C4-2B (cell line): ENCODE measurements around the gene HIF3A.

Experiments used
- H3K27ac ChIP-seq: fragments of 450-650 bp; 2 replicates; pipeline ENCODE4 v1.5.1; 2017
- ZFX ChIP-seq: fragments of 450-650 bp; IDR thresholded peaks from 2 replicates; pipeline ENCODE4 v1.6.1; 2017
- TF ChIP-seq, protein P1 (sequence below): fragments of 450-650 bp; conservative IDR thresholded peaks from 2 replicates; pipeline ENCODE4 v1.5.1; 2017; ENCODE audit warnings: mild to moderate bottlenecking

The HIF3A gene

DNA sequence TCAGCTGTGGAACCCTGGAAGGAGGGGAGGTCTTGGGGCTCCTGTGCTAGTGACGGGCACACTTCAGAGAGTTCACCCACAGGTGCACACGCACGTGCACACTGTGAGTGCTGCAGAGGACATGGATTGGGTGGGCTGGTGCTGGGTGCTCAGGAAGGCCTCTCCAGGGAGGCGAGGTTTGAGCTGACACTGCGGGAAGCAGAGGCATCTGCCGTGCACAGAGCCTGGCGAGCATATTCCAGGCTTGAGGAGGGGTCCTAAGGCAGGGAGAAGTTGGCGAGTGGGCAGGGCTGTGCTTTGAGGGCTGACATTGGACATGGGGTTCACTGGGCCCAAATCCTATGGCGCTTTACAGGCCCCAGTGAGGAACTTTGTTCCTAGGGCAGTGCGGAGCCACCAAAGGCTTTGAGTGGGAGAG is 90.9 kb downstream of the HIF3A start:
- H3K27ac ChIP-seq = no peak overlapping the region
- TF ChIP-seq, protein P1, sequence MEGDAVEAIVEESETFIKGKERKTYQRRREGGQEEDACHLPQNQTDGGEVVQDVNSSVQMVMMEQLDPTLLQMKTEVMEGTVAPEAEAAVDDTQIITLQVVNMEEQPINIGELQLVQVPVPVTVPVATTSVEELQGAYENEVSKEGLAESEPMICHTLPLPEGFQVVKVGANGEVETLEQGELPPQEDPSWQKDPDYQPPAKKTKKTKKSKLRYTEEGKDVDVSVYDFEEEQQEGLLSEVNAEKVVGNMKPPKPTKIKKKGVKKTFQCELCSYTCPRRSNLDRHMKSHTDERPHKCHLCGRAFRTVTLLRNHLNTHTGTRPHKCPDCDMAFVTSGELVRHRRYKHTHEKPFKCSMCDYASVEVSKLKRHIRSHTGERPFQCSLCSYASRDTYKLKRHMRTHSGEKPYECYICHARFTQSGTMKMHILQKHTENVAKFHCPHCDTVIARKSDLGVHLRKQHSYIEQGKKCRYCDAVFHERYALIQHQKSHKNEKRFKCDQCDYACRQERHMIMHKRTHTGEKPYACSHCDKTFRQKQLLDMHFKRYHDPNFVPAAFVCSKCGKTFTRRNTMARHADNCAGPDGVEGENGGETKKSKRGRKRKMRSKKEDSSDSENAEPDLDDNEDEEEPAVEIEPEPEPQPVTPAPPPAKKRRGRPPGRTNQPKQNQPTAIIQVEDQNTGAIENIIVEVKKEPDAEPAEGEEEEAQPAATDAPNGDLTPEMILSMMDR = no peak
- TF ChIP-seq ZFX = no peak

DNA sequence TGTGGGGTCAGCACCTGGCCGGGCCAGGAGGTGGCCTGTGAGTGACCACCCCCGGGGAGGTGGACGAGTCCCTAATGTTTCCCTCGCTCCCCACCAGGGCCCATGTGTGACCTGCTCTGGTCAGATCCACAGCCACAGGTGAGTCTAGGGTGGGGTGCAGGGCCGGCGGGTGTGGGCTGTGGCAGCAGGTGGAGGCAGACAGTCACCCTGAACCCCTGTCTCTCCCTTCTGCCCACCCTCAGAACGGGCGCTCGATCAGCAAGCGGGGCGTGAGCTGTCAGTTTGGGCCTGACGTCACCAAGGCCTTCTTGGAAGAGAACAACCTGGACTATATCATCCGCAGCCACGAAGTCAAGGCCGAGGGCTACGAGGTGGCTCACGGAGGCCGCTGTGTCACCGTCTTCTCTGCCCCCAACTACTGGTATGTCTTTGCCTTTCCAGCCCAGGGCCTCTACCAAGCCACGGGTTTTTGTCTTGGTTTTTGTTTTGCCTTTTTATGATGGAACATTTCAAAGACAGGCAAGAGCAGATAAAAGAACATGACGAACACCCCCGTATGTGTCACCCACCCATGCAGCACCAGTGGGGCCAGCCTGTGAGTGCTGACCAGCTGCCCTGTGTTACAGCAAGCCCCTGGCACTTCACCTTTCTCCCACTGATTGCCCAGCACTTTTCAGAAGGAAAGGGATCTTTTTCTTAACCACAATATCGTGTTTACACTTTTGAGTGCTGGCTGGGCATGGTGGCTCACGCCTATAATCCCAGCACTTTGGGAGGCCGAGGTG is 91.7 kb downstream of the HIF3A start:
- no peak overlapping the region for H3K27ac ChIP-seq
- no peak for TF ChIP-seq ZFX
- TF ChIP-seq, protein P1 = no peak

DNA sequence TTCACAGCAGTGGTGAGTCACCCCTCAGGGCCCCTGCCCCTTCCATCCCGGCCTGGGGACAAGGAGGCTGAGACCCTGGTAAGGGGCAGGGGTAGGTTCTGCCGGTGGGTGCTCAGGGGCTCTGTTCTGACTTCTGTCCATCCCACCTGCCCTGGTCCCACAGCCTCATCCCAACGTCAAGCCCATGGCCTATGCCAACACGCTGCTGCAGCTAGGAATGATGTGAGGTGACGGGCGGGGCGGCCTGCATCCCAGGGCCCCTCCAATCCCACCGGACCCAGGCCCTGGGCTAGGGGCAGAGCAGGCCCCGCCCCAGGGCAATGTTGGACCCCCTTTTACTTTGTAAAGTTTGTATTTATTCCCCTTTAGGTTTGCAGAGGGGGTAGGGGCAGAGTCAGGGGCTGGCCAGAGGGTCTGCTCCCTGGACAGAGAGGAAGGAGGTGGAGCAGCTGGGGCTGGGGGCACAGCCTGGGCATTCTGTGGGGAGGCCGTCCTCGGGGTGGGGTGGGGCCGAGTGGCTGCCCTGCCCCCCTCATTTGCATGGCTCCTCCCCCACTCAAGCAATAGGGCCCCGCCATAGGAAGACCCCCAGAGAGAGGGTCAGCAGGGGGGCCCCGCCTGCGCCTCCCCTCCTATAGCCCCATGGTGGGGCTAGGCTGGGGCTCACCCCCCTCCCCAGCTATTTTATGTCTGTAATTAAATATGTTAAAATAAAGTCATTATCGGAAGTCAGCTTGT is 93.4 kb downstream of the HIF3A start:
- no peak overlapping the region for H3K27ac ChIP-seq
- TF ChIP-seq, protein P1 = no peak
- TF ChIP-seq ZFX = no peak

DNA sequence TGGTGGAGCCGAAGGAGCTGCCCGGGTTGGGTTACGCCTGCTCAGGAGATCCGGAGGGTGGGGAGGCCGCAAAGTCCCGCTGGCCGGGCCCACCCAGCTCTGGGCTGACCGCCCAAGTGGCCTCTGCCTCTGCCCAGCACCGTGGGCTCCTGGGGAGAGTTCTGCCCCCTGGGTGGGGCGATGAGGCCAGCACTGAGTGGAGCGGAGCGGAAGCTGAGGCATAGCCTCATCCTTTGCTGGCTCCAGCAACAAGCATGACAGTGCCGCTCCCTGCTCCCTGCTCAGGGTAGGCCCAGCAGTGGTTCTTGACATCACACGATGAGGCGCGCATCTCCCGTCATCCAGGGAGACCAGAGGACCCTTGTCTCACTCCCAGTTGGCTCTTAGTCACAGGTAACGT is 94.0 kb downstream of the HIF3A start:
- no peak for TF ChIP-seq ZFX
- TF ChIP-seq, protein P1 = no peak
- no peak overlapping the region for H3K27ac ChIP-seq

DNA sequence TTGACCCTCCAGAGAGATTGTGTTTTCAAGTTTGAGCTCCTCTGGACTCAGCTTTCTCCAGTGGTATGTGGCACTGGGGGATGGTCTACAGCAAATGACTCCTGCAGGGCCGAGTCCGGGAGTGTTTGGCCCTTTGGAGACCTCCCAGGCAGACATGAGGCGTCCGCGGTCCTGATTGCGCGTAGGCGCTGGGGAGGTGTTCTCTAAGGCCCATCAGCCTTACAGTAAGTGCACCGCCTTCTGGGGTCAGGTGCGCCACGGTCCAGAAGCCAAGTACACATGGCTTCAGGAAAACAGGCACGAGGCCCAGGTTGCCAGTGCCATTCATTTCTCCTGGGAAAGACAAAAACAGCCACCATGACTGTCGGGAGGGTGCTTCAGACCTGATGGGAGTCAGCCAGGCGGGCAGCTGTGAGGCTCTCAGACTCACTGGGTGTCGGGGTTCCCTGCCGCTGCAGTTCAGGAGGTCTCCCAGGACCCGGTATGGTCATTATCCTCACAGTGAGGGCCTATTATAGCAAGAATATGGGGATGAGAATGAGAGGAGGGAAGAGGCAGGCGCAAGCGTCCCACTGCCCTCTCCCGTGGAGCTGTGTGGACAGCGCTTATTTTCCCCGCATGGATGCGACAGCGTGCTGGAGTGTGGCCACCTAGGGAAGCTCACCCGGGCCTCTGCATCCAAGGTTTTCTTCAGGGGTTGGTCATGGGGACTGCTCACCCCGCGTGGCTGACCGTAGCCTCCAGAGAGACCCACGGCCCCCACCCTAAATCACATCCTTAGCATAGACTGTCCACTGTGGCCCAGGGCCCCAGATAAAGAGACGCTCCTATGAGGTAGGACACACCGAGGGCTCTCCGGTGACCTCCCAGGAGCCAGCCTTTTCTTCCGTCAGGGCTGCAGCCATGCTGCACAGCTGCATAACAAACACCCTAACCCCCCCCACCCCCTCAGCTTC is 94.7 kb downstream of the HIF3A start:
- no peak overlapping the region for H3K27ac ChIP-seq
- TF ChIP-seq, protein P1 = no peak
- TF ChIP-seq ZFX = no peak

DNA sequence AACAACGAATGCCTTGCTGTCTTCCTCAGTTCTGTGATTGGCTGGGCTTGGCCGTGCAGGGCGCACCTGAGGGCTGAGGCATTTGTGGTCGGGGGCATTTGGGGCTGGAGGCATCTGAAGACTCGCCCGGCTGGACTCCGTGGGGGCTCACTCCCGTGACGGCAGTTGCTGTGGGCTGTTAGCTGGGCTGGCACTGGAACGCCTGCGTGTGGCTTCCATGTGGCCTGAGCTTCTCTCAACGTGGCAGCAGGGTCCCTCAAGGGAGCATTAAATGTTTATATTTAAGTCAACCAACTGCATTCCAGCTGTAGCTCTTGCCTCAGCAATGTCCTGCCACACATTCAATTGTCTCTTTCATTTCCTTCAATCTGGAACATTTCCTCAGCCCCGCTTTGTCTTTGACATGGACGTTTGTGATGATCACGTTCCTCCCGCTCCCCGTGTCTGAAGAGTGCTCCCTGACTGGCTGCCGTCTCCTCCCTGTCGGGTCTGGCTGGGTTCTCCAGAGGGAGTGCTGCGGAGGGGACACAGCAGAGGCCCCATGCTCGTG is 95.5 kb downstream of the HIF3A start:
- H3K27ac ChIP-seq = no peak overlapping the region
- TF ChIP-seq, protein P1 = no peak
- no peak for TF ChIP-seq ZFX
